ENCODE measurements around the gene TNFRSF8. TPM values are rescaled to one million over a fixed set of nuclear protein-coding genes. Genes with fewer than 3 reads are reported as not detected.

TNFRSF8 gene
- total RNA-seq, 2 donors from 2014 or later: 0.32 to 4.7 TPM

GRCh38 chr1:12067900-12068821 is 5.1 kb downstream of the TNFRSF8 start:
- Histone ChIP-seq H3K27ac (no peak overlapping the region), H3K36me3 (no peaks in the 10 kb centered on the region), H3K27me3 (replicated peaks; ENCODE audit: insufficient read depth) (peaks cover 17% of the 10 kb centered on the region), H3K9me3 (no peaks in the 10 kb centered on the region), H3K4me1 (replicated peaks) (no peaks in the 10 kb centered on the region), H3K4me3 (no peak overlapping the region)
- no peak for DNase-seq (ENCODE audit: low spot score)
- intact Hi-C loops (cut with DNase I): no loop called here
- TF ChIP-seq, protein P1, sequence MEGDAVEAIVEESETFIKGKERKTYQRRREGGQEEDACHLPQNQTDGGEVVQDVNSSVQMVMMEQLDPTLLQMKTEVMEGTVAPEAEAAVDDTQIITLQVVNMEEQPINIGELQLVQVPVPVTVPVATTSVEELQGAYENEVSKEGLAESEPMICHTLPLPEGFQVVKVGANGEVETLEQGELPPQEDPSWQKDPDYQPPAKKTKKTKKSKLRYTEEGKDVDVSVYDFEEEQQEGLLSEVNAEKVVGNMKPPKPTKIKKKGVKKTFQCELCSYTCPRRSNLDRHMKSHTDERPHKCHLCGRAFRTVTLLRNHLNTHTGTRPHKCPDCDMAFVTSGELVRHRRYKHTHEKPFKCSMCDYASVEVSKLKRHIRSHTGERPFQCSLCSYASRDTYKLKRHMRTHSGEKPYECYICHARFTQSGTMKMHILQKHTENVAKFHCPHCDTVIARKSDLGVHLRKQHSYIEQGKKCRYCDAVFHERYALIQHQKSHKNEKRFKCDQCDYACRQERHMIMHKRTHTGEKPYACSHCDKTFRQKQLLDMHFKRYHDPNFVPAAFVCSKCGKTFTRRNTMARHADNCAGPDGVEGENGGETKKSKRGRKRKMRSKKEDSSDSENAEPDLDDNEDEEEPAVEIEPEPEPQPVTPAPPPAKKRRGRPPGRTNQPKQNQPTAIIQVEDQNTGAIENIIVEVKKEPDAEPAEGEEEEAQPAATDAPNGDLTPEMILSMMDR (IDR thresholded peaks at IDR 0.05): no peak
- TF ChIP-seq POLR2A (IDR thresholded peaks at IDR 0.05) (no peak), POLR2AphosphoS5 (IDR thresholded peaks at IDR 0.05) (no peak)
- WGBS: 57% methylated on average over 14 of the region's 14 CpGs

GRCh38 chr1:12069623-12070244 is 6.6 kb downstream of the TNFRSF8 start:
- Histone ChIP-seq H3K4me3 (no peak overlapping the region), H3K36me3 (no peaks in the 10 kb centered on the region), H3K9me3 (no peaks in the 10 kb centered on the region), H3K27me3 (replicated peaks; ENCODE audit: insufficient read depth) (peaks cover 3% of the 10 kb centered on the region), H3K27ac (no peak overlapping the region), H3K4me1 (replicated peaks) (no peaks in the 10 kb centered on the region)
- 73% methylated on average over 10 of the region's 10 CpGs for WGBS
- no peak for DNase-seq (ENCODE audit: low spot score)
- intact Hi-C loops (cut with DNase I): no loop called here
- TF ChIP-seq, protein P1 (IDR thresholded peaks at IDR 0.05): no peak
- TF ChIP-seq POLR2A (IDR thresholded peaks at IDR 0.05): no peak
- no peak for TF ChIP-seq POLR2AphosphoS5 (IDR thresholded peaks at IDR 0.05)

GRCh38 chr1:12071892-12072291 is 8.8 kb downstream of the TNFRSF8 start:
- no peak overlapping the region for H3K4me3 ChIP-seq

GRCh38 chr1:12072741-12073140 is 9.6 kb downstream of the TNFRSF8 start:
- intact Hi-C loops (cut with DNase I): no loop called here
- 73% methylated on average over 8 of the region's 8 CpGs for WGBS

More at GRCh38 chr1:12071892-12072291, 8.8 kb downstream of the TNFRSF8 start:
- WGBS: 95% methylated on average over 3 of the region's 3 CpGs
- intact Hi-C loops (cut with DNase I): no loop called here
- Histone ChIP-seq H3K4me1 (replicated peaks) (no peaks in the 10 kb centered on the region), H3K9me3 (no peaks in the 10 kb centered on the region), H3K27ac (no peak overlapping the region), H3K36me3 (no peaks in the 10 kb centered on the region), H3K27me3 (replicated peaks; ENCODE audit: insufficient read depth) (no peaks in the 10 kb centered on the region)
- DNase-seq (ENCODE audit: low spot score): no peak
- TF ChIP-seq POLR2A (IDR thresholded peaks at IDR 0.05) (no peak), POLR2AphosphoS5 (IDR thresholded peaks at IDR 0.05) (no peak)
- TF ChIP-seq, protein P1 (IDR thresholded peaks at IDR 0.05): no peak

More at GRCh38 chr1:12072741-12073140, 9.6 kb downstream of the TNFRSF8 start:
- Histone ChIP-seq H3K27ac (no peak overlapping the region), H3K27me3 (replicated peaks; ENCODE audit: insufficient read depth) (no peaks in the 10 kb centered on the region), H3K36me3 (no peaks in the 10 kb centered on the region), H3K4me1 (replicated peaks) (no peaks in the 10 kb centered on the region), H3K9me3 (no peaks in the 10 kb centered on the region), H3K4me3 (no peak overlapping the region)
- TF ChIP-seq, protein P1 (IDR thresholded peaks at IDR 0.05): no peak
- TF ChIP-seq POLR2A (IDR thresholded peaks at IDR 0.05) (no peak), POLR2AphosphoS5 (IDR thresholded peaks at IDR 0.05) (no peak)
- no peak for DNase-seq (ENCODE audit: low spot score)
